AG10803 (cell line): ENCODE measurements around the gene PACSIN1.

Experiments used
- DNase-seq: peaks from one replicate; pipeline ENCODE4 v3.0.0; 2010; ENCODE audit warnings: low read depth
- H3K4me3 ChIP-seq: 2 replicates; pipeline ENCODE4 v1.5.1; 2011; ENCODE audit warnings: mild to moderate bottlenecking, low read length, control low read depth
- CTCF ChIP-seq: conservative IDR thresholded peaks from 2 replicates; pipeline ENCODE4 v1.5.1; 2011; ENCODE audit warnings: mild to moderate bottlenecking, low read length, control low read depth, inconsistent platforms

PACSIN1 gene

GRCh38 chr6:34529665-34530327 is 63.9 kb downstream of the PACSIN1 start:
- TF ChIP-seq CTCF: no peak
- no peak for DNase-seq
- no peak overlapping the region for H3K4me3 ChIP-seq

- no peak overlapping the region for H3K4me3 ChIP-seq
- DNase-seq: no peak
Observed at GRCh38 chr6:34530753-34531365, 65.0 kb downstream of the PACSIN1 start.

GRCh38 chr6:34531580-34532201 is 65.8 kb downstream of the PACSIN1 start:
- H3K4me3 ChIP-seq: peak overlapping the region; percentile 37
- no peak for TF ChIP-seq CTCF
- peak; percentile 78 for DNase-seq

More at GRCh38 chr6:34530753-34531365, 65.0 kb downstream of the PACSIN1 start:
- no peak for TF ChIP-seq CTCF

- no peak for DNase-seq
- no peak for TF ChIP-seq CTCF
- peak overlapping the region; percentile 37 for H3K4me3 ChIP-seq
Observed at GRCh38 chr6:34532230-34532629, 66.4 kb downstream of the PACSIN1 start.

GRCh38 chr6:34534146-34534545 is 68.3 kb downstream of the PACSIN1 start:
- no peak for TF ChIP-seq CTCF
- DNase-seq: no peak
- no peak overlapping the region for H3K4me3 ChIP-seq

- no peak for TF ChIP-seq CTCF
Observed at GRCh38 chr6:34534656-34535055, 68.8 kb downstream of the PACSIN1 start.

GRCh38 chr6:34535199-34535598 is 69.3 kb downstream of the PACSIN1 start:
- no peak for DNase-seq
- no peak for TF ChIP-seq CTCF
- H3K4me3 ChIP-seq: no peak overlapping the region

More at GRCh38 chr6:34534656-34535055, 68.8 kb downstream of the PACSIN1 start:
- H3K4me3 ChIP-seq: no peak overlapping the region
- DNase-seq: no peak
